ENCODE data around the gene PLA2G5. TPM values are rescaled to one million over a fixed set of nuclear protein-coding genes. Genes with fewer than 3 reads are reported as not detected.

PLA2G5 gene
- total and polyA plus RNA-seq, 9 of the 15 experiments (the other 6 are each of a cell fraction or from before 2014, with no cell fraction given) = not detected

- intact Hi-C loops (cut with micrococcal nuclease) (no loop called here), in situ Hi-C loops (cut with MboI) (no loop called here)
- H3K4me2 ChIP-seq (ENCODE audit: insufficient read depth, low read length) = no peak overlapping the region
- no peaks in the 10 kb centered on the region for H4K20me1 ChIP-seq (replicated peaks; ENCODE audit: control insufficient read depth, insufficient read depth, low read length)
- H3K4me3 ChIP-seq = no peak overlapping the region
- no peaks in the 10 kb centered on the region for H3K9me3 ChIP-seq (replicated peaks; ENCODE audit: control insufficient read depth, insufficient read depth, low read depth, low read length)
- H3K36me3 ChIP-seq (ENCODE audit: control insufficient read depth, insufficient read depth, low read length) = no peaks in the 10 kb centered on the region
- POLR2A ChIA-PET = interaction anchor here (0.5 kb wide), 1 partner anchor 1079 kb away, joined by 3 read pairs; no protein-coding TSS in a partner anchor
- CTCF ChIA-PET (ENCODE audit: low intra/inter-chr PET ratio) = no interaction called here
- no peak for TF ChIP-seq HDAC2 (IDR thresholded peaks at IDR 0.05)
- no peak overlapping the region for H3K27ac ChIP-seq (ENCODE audit: extremely low read depth, low read depth, low read length)
- no TSS peak for BruUV-seq (replicated peaks)
- no peak overlapping the region for H2AFZ ChIP-seq (ENCODE audit: low read depth, low read length)
- peaks cover 28 to 68% of the 10 kb centered on the region in 2 experiments; a peak in 4 of 5 replicates for H3K27me3 ChIP-seq (ENCODE audit: control insufficient read depth in 2 of 2, insufficient read depth in 2 of 2, low read length in 2 of 2)
- 0% methylated on average over 8 of the region's 8 CpGs for WGBS (ENCODE audit: insufficient coverage, low coverage, missing lambda C conversion rate)
- H3K9ac ChIP-seq (ENCODE audit: insufficient read depth in 1 of 2, low read depth in 2 of 2, low read length in 2 of 2) = no peak overlapping the region
- ATAC-seq (no peak), DNase-seq (ENCODE audit: extremely low read depth in 1 of 4, low spot score in 3 of 4) (no peak), FAIRE-seq (no peak)
- no peaks in the 10 kb centered on the region for H3K79me2 ChIP-seq (ENCODE audit: control insufficient read depth, insufficient read depth, low read length)
- H3K4me1 ChIP-seq (replicated peaks in 1 of 2; ENCODE audit: control insufficient read depth in 2 of 2, insufficient read depth in 2 of 2, low read length in 2 of 2) = no peaks in the 10 kb centered on the region
- H3K9me1 ChIP-seq (ENCODE audit: control insufficient read depth, insufficient read depth, low read length) = no peaks in the 10 kb centered on the region
These were observed 11.4 kb downstream of the PLA2G5 start for GRCh38 chr1:20081353-20081810.

- H3K4me1 ChIP-seq (replicated peaks in 1 of 2; ENCODE audit: control insufficient read depth in 2 of 2, insufficient read depth in 2 of 2, low read length in 2 of 2) = no peaks in the 10 kb centered on the region
- no peak for TF ChIP-seq CHD1 (IDR thresholded peaks at IDR 0.05; ENCODE audit: low read length)
- no peak for TF ChIP-seq GATA2 (CRISPR knock-in tag; IDR thresholded peaks at IDR 0.05)
- ATAC-seq (no peak), FAIRE-seq (no peak), DNase-seq (ENCODE audit: extremely low read depth in 1 of 4, low spot score in 3 of 4) (no peak)
- no peak overlapping the region for H3K4me2 ChIP-seq (ENCODE audit: insufficient read depth, low read length)
- H4K20me1 ChIP-seq (replicated peaks; ENCODE audit: control insufficient read depth, insufficient read depth, low read length) = no peaks in the 10 kb centered on the region
- no peaks in the 10 kb centered on the region for H3K36me3 ChIP-seq (ENCODE audit: control insufficient read depth, insufficient read depth, low read length)
- H3K9me1 ChIP-seq (ENCODE audit: control insufficient read depth, insufficient read depth, low read length) = no peaks in the 10 kb centered on the region
- no peak overlapping the region for H2AFZ ChIP-seq (ENCODE audit: low read depth, low read length)
- no peak overlapping the region for H3K27ac ChIP-seq (ENCODE audit: extremely low read depth, low read depth, low read length)
- intact Hi-C loops (cut with micrococcal nuclease) = no loop called here
- in situ Hi-C loops (cut with MboI) = no loop called here
- no TSS peak for BruUV-seq (replicated peaks)
- ChIA-PET POLR2A (interaction anchor here (0.6 to 1.2 kb wide), 2 partner anchors 8 to 43 kb away, joined by 4 to 5 read pairs; no protein-coding TSS in a partner anchor), CTCF (ENCODE audit: low intra/inter-chr PET ratio) (no interaction called here)
- no peaks in the 10 kb centered on the region for H3K79me2 ChIP-seq (ENCODE audit: control insufficient read depth, insufficient read depth, low read length)
- H3K4me3 ChIP-seq = no peak overlapping the region
- no peak overlapping the region for H3K9ac ChIP-seq (ENCODE audit: insufficient read depth in 1 of 2, low read depth in 2 of 2, low read length in 2 of 2)
- WGBS (ENCODE audit: insufficient coverage, low coverage, missing lambda C conversion rate) = 0% methylated on average over 2 of the region's 2 CpGs
- H3K27me3 ChIP-seq (ENCODE audit: control insufficient read depth in 2 of 2, insufficient read depth in 2 of 2, low read length in 2 of 2) = peaks cover 29 to 70% of the 10 kb centered on the region in 2 experiments; a peak in 4 of 5 replicates
- no peaks in the 10 kb centered on the region for H3K9me3 ChIP-seq (replicated peaks; ENCODE audit: control insufficient read depth, insufficient read depth, low read depth, low read length)
These were observed 12.8 kb downstream of the PLA2G5 start for GRCh38 chr1:20082772-20083171.

Measured in K562 (cell line).